HG03442 (cell line): ENCODE measurements around the gene TMEM74B.
"Not testable (repeated sequence)": the region's sequence is repeated elsewhere in the genome, so short reads cannot be mapped to it uniquely, and the experiment has no call there.

Source experiments
- ATAC-seq: cut with Tn5 transposase; IDR thresholded peaks from one replicate; pipeline ENCODE4 v1.9.1; 2021; ENCODE audit warnings: mild to moderate bottlenecking, moderate library complexity; ENCODE audit not compliant: unreplicated experiment

The TMEM74B gene

DNA sequence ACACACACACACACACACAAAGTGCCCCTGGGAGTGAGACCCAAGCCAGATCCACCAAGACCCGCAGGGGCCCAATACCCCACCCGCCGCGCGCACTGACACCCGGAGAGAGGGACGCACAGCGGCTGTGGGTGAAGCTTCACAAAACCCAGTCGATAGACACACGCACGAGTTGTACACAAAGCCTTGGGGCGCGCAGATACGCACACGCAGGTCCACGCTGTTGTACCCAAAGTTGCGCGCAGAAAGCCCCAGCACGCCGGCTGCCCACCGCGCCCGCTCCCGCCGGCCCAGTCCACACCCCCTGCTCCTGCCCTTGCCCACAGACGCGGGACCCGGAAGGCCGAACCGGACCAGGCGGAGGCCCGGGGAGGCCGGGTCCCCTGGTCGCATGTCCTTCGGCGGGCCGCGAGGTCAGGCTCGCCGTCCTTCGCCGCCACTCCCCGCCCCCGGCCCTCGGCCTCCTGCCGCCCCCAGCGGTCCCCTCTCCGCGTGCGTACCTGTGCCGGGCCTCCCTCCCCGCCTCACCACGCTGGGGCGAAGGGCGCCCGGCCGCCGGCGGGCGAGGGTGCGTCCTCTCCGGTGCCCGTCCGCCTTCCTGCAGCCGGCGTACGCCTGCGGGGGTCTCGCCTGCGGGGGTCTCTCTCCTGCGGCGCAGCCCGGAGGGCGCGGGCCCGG lies at the start of gene TMEM74B:
Gene TMEM74B, minus strand, starts transcription at position 344 of the 678 bp plus-strand sequence. CDS start 1,180 bp downstream, outside the sequence.
- ATAC-seq: no peak

DNA sequence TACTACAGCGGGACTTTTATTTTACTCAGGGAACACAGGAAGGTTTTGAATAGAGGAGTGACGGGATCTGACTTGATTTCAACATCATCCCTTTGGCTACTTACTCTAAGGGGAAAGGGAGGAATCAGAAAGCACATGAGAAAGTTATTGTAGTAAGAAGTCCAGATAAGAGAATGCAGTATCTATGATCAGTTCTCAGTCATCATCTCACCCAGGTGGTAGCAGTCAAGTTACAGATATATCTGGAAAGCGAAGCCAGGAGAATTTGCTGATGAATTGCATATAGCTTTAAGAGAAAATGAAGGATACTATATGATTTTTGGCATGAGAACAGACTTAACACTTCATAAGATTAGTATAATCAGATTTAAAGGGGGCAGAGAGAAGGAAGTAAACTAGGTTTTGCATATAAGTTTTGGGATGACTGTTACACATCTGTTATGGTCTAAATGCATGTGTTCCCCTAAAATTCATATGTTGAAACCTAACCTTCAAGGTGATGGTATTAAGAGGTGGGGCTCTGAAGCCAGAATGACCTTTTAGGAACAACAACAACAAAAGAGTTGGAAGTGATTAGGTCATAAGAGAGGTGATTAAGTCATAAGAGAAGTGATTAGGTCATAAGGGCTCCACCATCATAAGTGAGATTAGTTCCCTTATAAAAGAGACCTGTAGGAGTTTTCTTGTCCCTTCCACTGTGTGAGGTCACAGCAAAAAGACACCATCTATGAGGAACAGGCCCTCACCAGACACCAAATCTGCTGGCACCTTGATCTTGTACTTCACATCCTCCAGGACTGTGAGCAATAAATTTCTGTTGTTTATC lies 47.7 kb upstream of the TMEM74B start:
- ATAC-seq: no peak

DNA sequence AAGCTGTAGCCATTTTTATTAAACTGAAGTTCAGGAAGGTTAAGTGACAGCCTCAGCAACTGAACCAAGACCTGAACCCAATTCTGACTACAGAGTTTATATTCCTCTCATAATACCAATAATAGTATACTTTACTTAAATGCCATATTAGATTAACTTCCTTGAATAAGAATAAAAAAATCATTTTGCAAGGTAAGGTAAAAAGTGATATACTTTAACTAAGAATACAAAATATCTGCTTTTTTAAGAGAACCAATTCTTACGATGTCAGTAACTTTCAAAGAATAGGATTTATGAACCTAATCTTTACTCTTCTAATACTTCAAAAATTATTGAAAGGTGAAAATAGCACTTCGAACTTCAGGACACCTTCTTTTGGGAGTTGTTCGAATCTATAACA lies 44.8 kb upstream of the TMEM74B start:
- ATAC-seq: no peak

DNA sequence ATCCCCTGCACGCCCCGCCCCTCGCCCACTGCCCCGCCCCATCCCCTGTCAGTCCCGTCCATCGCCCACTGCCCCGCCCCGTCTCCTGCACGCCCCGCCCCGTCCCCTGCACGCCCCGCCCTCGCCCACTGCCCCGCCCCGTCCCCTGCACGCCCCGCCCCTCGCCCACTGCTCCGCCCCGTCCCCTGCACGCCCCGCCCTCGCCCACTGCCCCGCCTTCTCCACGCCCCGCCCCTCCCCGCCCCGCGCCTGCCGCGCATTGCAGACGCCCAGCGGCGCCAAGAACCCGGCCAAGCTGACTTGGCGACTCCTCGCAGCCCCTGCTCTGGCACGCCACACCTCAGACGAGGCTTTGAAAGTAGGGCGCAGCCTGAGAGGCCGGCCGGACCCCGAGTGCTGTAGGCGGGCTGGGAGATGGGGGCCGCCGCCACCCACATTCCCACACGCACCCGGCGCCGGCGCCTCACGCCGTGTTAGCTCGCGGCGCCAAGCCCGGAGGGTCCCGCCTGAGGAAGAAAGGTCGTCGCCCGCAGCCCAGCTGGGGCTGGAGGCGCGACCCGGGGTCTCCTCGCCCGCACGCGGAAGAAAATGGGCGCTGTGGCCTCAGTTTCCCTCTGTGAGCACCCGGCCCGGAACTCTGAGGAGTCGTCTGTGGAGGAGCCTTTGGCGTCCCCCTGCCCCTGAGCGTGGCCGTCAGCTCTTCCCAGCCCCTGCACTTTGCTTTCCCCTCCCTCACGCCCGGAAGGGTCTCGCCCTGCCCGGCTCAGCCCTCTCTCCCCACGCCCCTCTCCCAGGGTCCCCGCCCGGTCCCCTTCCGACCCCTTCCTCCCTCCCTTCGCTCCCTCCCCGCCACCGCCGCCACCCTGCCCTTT lies 41.2 kb upstream of the TMEM74B start, which contains the start of gene RAD21L1:
Gene RAD21L1, plus strand, starts transcription at position 262 of the 872 bp plus-strand sequence. CDS start 2,410 bp downstream, outside the sequence.
- no peak for ATAC-seq

DNA sequence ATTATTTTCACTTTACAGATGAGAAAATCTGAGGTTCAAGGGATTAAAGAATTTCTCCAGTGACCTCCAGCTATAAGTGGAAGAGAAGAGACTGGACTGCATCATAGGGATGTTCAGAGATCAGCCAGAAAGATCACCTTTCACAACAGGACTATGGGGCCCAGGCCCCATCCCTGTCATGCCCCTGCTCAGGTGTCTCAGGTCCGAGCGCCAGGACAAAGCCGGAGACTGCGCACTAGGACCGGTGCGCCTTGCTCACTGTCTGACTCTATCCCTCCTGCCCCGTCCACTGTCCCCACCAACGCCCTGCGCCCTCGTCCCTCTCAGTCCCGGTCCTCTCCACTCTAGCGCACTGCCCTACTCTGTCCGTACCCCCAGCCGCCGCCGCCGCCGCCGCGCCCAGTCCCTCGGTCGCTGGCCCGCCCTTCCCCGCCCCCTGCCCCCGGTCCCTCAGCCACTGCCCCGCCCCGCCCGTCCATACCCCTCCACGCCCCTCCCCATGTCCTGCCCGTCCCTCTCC lies 40.5 kb upstream of the TMEM74B start:
- no peak for ATAC-seq

DNA sequence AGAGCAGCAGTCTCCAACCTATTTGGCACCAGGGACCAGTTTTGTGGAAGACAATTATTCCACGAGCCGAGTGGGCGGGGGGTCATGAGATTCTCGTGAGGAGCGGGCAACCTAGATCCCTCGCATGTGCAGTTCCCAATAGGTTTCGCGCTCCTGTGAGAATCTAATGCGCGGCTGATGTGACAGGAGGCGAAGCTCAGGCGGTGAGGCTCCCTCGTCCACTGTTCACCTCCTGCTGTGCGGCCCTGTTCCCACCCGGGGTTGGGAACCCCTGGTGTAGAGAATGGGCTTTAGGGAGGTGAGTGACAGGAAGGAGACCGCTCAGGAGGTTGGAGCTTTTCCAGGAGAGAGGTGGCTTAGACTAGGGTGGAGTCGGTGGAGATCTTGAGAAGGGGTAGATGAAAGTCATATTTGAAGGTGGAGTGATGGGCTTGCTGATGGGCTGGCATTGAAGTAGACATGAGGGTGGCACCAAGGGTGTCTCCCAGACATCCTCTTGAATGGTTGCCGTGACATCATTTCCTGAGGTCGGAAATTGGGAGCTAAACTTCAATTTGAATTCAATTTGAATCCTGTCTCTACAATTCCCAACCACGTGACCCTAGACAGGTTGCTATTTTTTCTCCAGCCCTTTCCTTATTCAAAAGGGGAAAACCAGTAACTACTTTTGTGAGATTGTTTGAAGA lies 39.6 kb upstream of the TMEM74B start:
- ATAC-seq: no peak

DNA sequence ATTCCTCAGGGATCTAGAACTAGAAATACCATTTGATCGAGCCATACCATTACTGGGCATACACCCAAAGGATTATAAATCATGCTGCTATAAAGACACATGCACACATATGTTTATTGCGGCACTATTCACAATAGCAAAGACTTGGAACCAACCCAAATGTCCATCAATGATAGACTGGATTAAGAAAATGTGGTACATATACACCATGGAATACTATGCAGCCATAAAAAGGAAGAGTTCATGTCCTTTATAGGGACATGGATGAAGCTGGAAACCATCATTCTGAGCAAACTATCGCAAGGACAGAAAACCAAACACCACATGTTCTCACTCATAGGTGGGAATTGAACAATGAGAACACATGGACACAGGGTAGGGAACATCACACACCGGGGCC lies 38.0 kb upstream of the TMEM74B start:
- ATAC-seq: not testable (repeated sequence)

DNA sequence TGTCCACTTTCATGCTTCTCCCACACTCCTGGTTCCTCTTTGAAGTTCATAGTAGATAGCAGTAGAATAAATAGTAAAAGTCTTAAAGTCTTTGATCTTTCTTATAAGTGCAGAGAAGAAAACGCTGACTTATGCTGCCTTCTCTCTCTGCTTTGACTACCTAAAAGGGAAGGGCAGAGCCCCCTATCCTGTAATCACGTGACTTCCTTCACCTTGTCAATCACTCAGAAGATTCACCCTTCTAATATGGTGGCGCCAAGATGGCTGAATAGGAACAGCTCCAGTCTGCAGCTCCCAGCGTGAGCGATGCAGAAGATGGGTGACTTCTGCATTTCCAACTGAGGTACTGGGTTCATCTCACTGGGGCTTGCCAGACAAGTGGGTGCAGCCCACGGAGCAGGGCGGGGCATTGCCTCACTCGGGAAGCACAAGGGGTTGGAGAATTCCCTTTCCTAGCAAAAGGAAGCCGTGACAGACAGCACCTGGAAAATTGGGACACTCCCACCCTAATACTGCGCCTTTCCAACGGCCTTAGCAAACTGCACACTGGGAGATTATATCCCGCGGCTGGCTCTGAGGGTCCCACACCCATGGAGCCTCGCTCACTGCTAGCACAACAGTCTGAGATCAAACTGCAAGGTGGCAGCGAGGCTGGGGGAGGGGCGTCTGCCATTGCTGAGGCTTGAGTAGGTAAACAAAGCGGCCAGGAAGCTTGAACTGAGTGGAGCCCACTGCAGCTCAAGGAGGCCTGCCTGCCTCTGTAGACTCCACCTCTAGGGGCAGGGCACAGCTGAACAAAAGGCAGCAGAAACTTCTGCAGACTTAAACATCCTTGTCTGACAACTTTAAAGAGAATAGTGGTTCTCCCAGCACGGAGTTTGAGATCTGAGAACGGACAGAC lies 32.0 kb upstream of the TMEM74B start:
- ATAC-seq: not testable (repeated sequence)

DNA sequence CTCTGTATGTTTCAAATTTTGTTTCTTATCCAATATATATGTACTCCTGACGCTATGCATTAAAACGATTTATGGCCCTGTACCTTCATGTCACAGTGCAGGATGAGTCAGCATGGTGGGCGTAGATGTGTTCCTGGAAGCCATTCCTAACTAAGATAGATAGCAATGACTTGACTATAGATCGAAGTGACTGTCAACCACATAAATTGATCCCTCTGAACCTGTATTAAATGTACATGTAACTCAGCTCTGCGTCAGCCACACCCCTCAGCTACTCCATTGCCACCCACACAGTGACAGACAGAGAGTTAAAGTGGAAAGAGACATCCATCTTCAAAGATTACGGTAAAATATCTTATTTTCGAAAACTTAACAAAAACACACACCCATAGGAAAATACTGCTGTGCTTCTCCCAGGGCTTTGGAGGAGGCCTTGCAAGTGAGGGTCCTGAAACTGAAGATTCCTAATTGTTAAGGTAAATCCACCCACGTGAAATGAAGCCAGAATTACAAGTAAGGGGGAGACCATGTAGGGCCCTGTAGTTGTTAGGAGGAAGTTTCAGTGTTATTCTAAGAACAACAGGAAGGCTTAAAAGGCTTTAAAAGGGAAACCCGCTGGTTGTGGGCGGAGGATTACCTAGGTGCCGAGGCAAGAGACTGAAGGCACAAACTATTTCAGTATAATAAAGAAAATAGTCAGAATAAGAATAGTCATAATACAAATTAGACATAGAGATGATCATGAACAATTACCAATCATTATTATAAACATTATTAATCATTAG lies 30.8 kb upstream of the TMEM74B start:
- ATAC-seq: no peak

DNA sequence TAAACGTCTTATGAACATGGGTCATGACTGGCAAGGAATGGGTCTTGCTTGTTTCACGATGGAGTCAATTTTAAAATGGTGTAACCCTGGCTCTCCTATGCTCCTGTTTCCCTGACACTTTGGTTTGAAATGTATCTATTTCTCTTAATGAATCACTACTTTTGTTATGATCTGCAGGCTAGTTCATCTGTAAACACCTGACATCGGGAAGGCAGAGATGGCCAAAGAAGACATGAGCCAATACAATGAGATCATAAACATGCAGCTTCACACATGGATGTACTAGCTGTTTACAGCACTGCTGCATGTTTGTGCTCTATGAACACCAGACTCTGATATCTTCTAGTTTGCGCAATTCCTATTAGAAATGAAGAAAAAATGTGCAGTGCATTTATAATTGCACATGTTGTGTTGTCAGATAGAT lies 30.1 kb upstream of the TMEM74B start:
- no peak for ATAC-seq

DNA sequence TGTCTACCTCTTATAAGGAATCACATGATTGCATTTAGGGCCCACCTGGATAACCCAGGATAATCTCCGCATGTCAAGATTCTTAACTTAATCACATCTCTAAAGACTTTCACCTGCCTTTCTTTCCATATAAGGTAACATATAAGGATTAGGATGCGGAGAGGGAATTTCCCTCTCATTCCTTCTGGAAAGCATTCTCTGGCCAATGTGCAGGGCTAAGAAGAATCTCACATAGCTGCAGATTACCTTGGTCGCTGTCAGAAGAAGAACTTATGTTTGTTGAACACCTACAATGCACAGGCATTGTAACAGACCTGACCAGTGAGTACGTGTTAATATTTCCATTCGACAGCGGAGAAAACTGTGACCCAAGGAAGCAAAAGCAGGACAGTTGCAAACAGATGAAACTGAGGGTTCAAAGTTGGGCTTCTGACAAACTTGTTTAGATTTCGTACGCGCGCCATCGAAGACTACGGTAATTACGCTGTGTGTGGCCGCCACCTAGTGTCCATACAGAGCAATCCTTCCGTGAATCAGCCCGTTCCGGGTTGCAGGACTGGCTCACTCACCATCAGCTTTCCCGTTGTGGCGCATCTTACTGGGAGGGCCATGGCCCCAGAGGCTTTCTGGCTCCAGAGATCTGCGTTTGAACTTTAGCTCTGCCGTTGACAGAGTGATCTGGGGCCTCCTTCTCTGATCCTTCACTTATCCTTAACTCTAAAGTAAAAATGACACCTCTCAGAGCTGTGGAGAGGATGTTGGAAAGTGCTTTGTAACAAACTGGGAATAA lies 28.0 kb upstream of the TMEM74B start:
- peak; percentile 57 for ATAC-seq

DNA sequence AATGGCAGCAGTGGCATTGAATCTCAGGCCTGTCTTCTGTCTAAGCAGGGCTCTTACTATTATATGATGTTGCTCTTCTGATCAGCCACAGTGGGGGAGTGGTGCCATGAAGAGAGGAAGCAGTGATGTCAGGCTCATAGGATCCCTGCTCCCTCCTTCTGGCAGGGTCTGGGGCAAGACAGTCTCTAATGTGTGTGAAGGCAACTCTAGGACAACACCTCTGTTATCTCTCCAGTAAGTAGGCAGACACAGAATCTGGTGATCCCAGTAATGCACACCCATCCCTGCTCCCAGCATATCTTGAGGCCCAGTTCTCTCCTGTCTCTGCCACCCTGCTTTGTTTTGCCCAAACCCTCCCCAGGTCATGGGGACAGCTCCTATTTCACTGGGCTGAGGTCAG lies 27.2 kb upstream of the TMEM74B start:
- no peak for ATAC-seq

DNA sequence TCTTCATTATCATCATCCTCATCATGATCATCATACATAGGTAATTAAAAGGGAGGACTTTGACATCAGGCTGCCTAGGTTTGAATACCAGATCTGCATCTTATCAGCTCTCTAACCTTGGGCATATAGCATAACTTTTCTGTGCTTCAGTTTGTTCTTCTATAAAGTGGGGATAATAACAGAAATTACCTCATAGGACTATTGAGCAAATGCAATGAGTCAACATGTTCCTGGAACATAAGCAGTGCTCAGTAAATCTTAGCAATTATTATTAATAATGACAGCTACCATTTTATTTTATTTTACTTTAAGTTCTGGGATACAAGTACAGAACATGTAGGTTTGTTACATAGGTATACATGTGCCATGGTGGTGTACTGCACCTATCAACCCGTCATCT lies 25.7 kb upstream of the TMEM74B start:
- ATAC-seq: no peak

DNA sequence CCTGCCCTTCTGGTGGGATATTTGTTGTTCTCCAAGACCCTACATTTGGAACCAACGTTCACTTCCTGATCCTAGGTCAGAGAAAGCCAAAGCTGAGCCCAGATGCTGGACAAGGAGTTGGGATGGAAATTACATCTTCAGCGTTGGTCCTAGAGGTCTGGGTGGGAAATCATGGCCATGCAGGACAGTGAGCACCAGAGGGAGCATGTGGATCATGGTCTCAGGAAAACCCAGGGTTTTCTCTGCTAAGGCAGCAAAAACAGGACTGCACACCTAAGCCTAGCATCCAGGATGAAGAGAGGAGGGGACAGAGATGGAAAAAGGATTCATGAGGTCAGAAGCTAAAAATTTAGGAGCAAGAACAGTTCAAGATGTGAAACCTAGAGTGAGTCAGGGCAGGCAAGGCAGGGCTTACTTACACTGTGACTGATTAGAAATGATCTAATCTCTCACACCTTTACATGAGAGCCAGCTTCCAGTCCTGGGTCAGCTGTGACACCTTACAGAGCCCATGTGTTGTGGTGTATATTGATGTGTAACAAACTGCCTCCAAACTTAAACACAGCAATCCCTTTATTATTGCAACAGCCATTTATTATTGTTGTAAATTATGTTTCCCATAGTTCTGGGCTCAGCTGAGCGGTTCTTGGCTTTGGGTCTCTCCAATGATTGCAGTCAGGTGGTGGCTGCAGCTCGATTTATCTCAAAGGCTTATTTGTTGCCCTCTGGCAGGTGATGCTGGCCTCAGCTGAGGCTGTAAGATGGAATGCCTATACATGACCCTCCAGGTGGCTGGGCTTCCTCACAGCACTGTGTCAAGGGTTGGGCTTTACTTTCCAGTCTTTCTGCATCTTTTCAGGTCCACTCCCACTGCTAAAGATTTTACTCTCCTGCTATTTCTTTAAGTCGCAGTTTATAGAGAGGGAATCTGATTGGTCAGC lies 24.9 kb upstream of the TMEM74B start:
- ATAC-seq: no peak

DNA sequence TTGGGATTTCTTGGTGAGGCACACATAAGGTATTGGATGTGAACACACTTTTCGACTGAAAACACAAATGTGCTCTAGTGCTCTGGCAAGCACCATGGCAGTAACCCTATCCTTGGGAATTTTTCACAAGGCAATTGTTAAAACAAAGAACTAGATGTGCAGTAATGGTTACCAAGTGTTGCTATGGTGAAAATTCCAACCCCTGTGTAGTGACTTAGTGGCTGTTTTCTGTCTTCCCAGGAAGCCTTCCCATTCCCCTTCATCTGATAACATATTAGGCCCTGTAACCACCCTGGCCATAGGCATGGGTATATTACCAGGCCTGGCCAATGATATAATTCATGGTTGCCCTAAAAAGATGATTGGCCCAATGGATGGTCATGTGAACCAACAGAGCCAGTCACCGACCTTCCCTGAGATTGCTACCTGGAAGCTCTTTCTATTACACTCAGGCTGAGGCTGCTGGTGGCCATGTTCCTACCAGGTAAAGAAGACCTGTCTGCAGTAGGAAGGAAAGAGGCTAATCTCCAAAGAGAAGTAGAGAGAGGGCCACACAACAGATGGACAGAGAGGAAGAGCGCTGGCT lies 22.6 kb upstream of the TMEM74B start:
- no peak for ATAC-seq
